Motor neuron (in vitro differentiated cells): ENCODE data around the gene APBB2. TPM values are rescaled to one million over a fixed set of nuclear protein-coding genes. Genes with fewer than 3 reads are reported as not detected.

Experiments
- ATAC-seq, 8 experiments: fragments of 200-7000 bp; cut with Tn5 transposase; replicated peaks in 6 of 8; 2 replicates each; pipeline ENCODE4 v1.8.0; 2021; ENCODE audit warnings: mild to moderate bottlenecking in 8 of 8, moderate library complexity in 8 of 8
- H3K27ac ChIP-seq, 2 donors: fragments of 250-450 bp; sonication (Bioruptor Pico); 2 replicates each; pipeline ENCODE4 v1.9.0; 2021; ENCODE audit warnings: antibody characterized with exemption in 2 of 2, mild to moderate bottlenecking in 2 of 2, moderate library complexity in 1 of 2
- H3K4me1 ChIP-seq, 2 donors: fragments of 250-450 bp; sonication (Bioruptor Pico); replicated peaks in 1 of 2; 2 replicates each; pipeline ENCODE4 v1.6.1; 2021; ENCODE audit warnings: antibody characterized with exemption in 2 of 2, mild to moderate bottlenecking in 2 of 2, moderate library complexity in 1 of 2
- H3K4me3 ChIP-seq, 5 donors: fragments of 250-450 bp; sonication (Bioruptor Pico); 2 replicates each; pipeline ENCODE4 v1.9.0; 2021; ENCODE audit warnings: antibody characterized with exemption in 5 of 5, mild to moderate bottlenecking in 5 of 5, moderate library complexity in 4 of 5
- WGBS, 10 experiments: fragments of 450-650 bp; shearing (Covaris generic); methylation state at CpG; one replicate each; pipeline ENCODE4 v1.0.0; 2022; 5-methylcytosine and 5-hydroxymethylcytosine counted together
- in situ Hi-C, 9 experiments: fragments of 400-800 bp; cut with MboI; loops; one replicate each; pipeline ENCODE4 v1.15.0; 2021; ENCODE audit warnings: low sequenced_read_pairs in 9 of 9, low pct_unique_long_range_greater_than_20kb in 2 of 9; ENCODE audit not compliant: unreplicated experiment in 9 of 9
- total RNA-seq, 8 experiments: library from RNA; unstranded; fragments of 300-600 nt; gene quantifications; 2 replicates each; pipeline versions ENCODE4 v1.2.3 to v1.2.4, GENCODE V29; 2022

Gene APBB2
- total RNA-seq, 8 experiments from 2014 or later = 32.2 to 68.9 (median 52.0) TPM

DNA sequence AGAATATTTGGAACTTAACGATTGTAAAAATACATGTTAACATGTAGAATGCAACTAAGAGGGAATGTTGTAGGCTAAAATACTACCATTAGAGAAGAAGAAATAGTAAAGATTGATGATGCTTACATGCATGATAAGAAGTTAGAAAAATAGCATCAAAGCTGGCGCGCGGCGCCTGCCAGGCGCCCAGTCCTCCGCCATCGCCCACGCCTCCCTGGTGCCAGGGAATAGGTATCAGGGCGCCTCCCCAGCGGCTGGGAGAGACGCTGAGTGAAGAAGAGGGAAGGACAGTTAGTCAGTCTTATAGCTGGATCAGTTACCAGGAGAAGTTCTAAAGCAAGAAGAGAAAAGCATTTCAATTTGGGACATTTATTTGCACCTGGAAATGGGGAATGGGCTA, 428.6 kb downstream of the APBB2 start:
- Histone ChIP-seq H3K27ac (no peak overlapping the region), H3K4me3 (no peak overlapping the region), H3K4me1 (no peaks in the 10 kb centered on the region)
- in situ Hi-C loops = no loop called here
- ATAC-seq = no peak
- WGBS, 10 experiments = 40 to 99% (median 89%) methylated on average over 1 to 11 of the region's 12 CpGs; no CpG with 5 or more reads in 5 of the 10 experiments

- ATAC-seq = no peak
- no peak overlapping the region for H3K27ac ChIP-seq
- WGBS, 10 experiments = 45 to 100% (median 83%) methylated on average over 1 to 2 of the region's 2 CpGs; no CpG with 5 or more reads in 1 of the 10 experiments
- H3K4me3 ChIP-seq = no peak overlapping the region
- in situ Hi-C loops = no loop called here
- no peaks in the 10 kb centered on the region for H3K4me1 ChIP-seq
Measured at GRCh38 chr4:40782876-40783275, 431.5 kb downstream of the APBB2 start.

DNA sequence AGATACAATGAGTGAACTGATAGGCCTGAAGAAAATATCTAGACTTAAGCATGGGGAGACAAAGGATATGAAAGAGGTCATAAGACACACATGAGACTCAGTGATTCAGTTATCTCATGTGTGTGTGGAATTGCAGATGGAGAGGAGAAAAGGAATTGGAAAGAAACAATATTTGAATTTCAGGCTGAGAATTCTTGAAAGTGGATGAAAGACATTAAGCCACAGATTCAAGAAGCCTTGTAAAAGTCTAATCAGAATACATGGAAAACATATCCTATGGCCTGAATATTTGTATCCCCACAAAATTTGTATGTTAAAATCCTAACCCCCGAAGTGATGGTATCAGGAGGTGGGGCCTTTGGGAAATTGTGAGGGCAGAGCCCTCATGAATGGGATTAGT, 436.3 kb downstream of the APBB2 start:
- WGBS, 10 experiments = 57 to 88% (median 83%) methylated on average over 1 of the region's 1 CpG; no CpG with 5 or more reads in 7 of the 10 experiments
- H3K4me3 ChIP-seq = no peak overlapping the region
- no peaks in the 10 kb centered on the region for H3K4me1 ChIP-seq
- ATAC-seq = no peak
- in situ Hi-C loops = no loop called here
- H3K27ac ChIP-seq = no peak overlapping the region

DNA sequence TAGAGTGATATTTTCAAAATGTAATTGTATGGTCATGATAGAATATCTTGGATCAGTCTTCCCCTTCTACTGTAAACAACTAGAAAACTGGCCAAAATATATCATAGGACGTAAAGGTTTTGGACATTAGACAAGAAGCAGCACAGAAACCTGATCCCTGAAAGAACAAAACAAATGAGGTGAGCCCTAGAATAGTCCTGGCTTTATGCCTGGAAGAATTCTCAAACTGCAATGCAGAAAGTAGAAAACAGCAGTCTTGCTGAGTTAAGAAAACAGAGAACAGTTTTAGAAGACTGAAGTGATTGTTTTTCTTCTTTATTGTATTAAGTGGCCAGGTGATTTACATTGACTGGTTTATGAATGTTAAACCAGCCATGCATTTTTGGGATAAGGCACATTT, 445.1 kb downstream of the APBB2 start:
- in situ Hi-C loops = no loop called here
- H3K4me1 ChIP-seq = no peaks in the 10 kb centered on the region
- no peak overlapping the region for H3K4me3 ChIP-seq
- no peak overlapping the region for H3K27ac ChIP-seq
- 40 to 100% (median 100%) methylated on average over 1 of the region's 1 CpG; no CpG with 5 or more reads in 5 of the 10 experiments for WGBS, 10 experiments
- no peak for ATAC-seq

- H3K4me3 ChIP-seq = no peak overlapping the region
- in situ Hi-C loops = no loop called here
- no peak overlapping the region for H3K27ac ChIP-seq
- peak in 3 of 8 experiments; percentile 38 to 70 (median 68) for ATAC-seq
- no peaks in the 10 kb centered on the region for H3K4me1 ChIP-seq
- WGBS, 10 experiments = 50 to 92% (median 80%) methylated on average over 1 to 3 of the region's 3 CpGs; no CpG with 5 or more reads in 2 of the 10 experiments
Measured at GRCh38 chr4:40763228-40763716, 451.1 kb downstream of the APBB2 start.

Other genes with a start within 250 kb of the APBB2 start
- 1,000 to 10,000 TPM in 2 of 8 experiments, 100 to 1,000 TPM in 5, 10 to 100 TPM in 1; 38.5 to 1,252 (median 690) TPM for gene UCHL1, start 42.4 kb upstream of the APBB2 start, total RNA-seq